ENCODE measurements around the gene LAMA3. TPM values are rescaled to one million over a fixed set of nuclear protein-coding genes. Genes with fewer than 3 reads are reported as not detected.

Gene LAMA3
- total and polyA plus RNA-seq, 5 experiments from 2014 or later: not detected

- Mint-ChIP-seq H3K27ac (no peak overlapping the region), H3K4me1 (peaks cover 7 to 24% (median 17%) of the 10 kb centered on the region in 4 donors), H3K9me3 (no peaks in the 10 kb centered on the region), H3K4me3 (no peak overlapping the region), H3K27me3 (no peaks in the 10 kb centered on the region), H3K36me3 (no peaks in the 10 kb centered on the region)
- POLR2A ChIA-PET: no interaction called here
- ATAC-seq: no peak
- DNase-seq: no peak
Observed at GRCh38 chr18:23849141-23849540, 159.9 kb downstream of the LAMA3 start.

- DNase-seq: no peak
- POLR2A ChIA-PET: no interaction called here
- no peaks in the 10 kb centered on the region for H3K9me3 Mint-ChIP-seq
- H3K4me1 Mint-ChIP-seq: peaks cover 7 to 24% (median 17%) of the 10 kb centered on the region in 4 donors
- no peak overlapping the region for H3K4me3 Mint-ChIP-seq
- ATAC-seq: no peak
- no peaks in the 10 kb centered on the region for H3K36me3 Mint-ChIP-seq
- H3K27ac Mint-ChIP-seq: no peak overlapping the region
- no peaks in the 10 kb centered on the region for H3K27me3 Mint-ChIP-seq
Observed at GRCh38 chr18:23850215-23850614, 161.0 kb downstream of the LAMA3 start.

- Mint-ChIP-seq H3K4me3 (no peak overlapping the region), H3K27me3 (no peaks in the 10 kb centered on the region), H3K9me3 (no peaks in the 10 kb centered on the region), H3K27ac (peak overlapping the region in 1 of 10 donors; percentile 8), H3K4me1 (peaks cover 7 to 24% (median 18%) of the 10 kb centered on the region in 4 donors), H3K36me3 (no peaks in the 10 kb centered on the region)
- no peak for DNase-seq
- POLR2A ChIA-PET: no interaction called here
- no peak for ATAC-seq
Observed at GRCh38 chr18:23851470-23852002, 162.3 kb downstream of the LAMA3 start.

GRCh38 chr18:23852236-23853045 lies 163.2 kb downstream of the LAMA3 start:
- no peaks in the 10 kb centered on the region for H3K27me3 Mint-ChIP-seq
- no peaks in the 10 kb centered on the region for H3K36me3 Mint-ChIP-seq
- peak overlapping the region in 6 of 10 donors; percentile 4 to 73 (median 16) for H3K27ac Mint-ChIP-seq
- peaks cover 10 to 28% (median 20%) of the 10 kb centered on the region in 4 donors for H3K4me1 Mint-ChIP-seq
- POLR2A ChIA-PET: no interaction called here
- peak overlapping the region in 3 of 10 donors; percentile 2 to 12 (median 3) for H3K4me3 Mint-ChIP-seq
- no peaks in the 10 kb centered on the region for H3K9me3 Mint-ChIP-seq
- ATAC-seq (peak in 1 of 2 donors; percentile 56), DNase-seq (peak in 1 of 10 donors; percentile 8)

- Mint-ChIP-seq H3K27ac (no peak overlapping the region), H3K4me1 (peaks cover 10 to 28% (median 20%) of the 10 kb centered on the region in 4 donors), H3K4me3 (no peak overlapping the region), H3K36me3 (no peaks in the 10 kb centered on the region), H3K27me3 (no peaks in the 10 kb centered on the region), H3K9me3 (no peaks in the 10 kb centered on the region)
- ATAC-seq: no peak
- POLR2A ChIA-PET: no interaction called here
- no peak for DNase-seq
Observed at GRCh38 chr18:23853448-23854195, 164.4 kb downstream of the LAMA3 start.

- ATAC-seq (no peak), DNase-seq (no peak)
- H3K36me3 Mint-ChIP-seq: no peaks in the 10 kb centered on the region
- H3K4me3 Mint-ChIP-seq: no peak overlapping the region
- no peaks in the 10 kb centered on the region for H3K27me3 Mint-ChIP-seq
- no peak overlapping the region for H3K27ac Mint-ChIP-seq
- POLR2A ChIA-PET: no interaction called here
- peaks cover 11 to 20% (median 20%) of the 10 kb centered on the region in 4 donors for H3K4me1 Mint-ChIP-seq
- no peaks in the 10 kb centered on the region for H3K9me3 Mint-ChIP-seq
Observed at GRCh38 chr18:23855721-23856120, 166.5 kb downstream of the LAMA3 start.

GRCh38 chr18:23856466-23857163 lies 167.4 kb downstream of the LAMA3 start:
- Mint-ChIP-seq H3K4me3 (no peak overlapping the region), H3K36me3 (no peaks in the 10 kb centered on the region), H3K27ac (peak overlapping the region in 3 of 10 donors; percentile 14 to 58 (median 24)), H3K4me1 (peaks cover 9 to 28% (median 20%) of the 10 kb centered on the region in 4 donors), H3K27me3 (no peaks in the 10 kb centered on the region), H3K9me3 (no peaks in the 10 kb centered on the region)
- no peak for DNase-seq
- no peak for ATAC-seq
- POLR2A ChIA-PET: no interaction called here

- peaks cover 9 to 30% (median 20%) of the 10 kb centered on the region in 4 donors for H3K4me1 Mint-ChIP-seq
- H3K36me3 Mint-ChIP-seq: no peaks in the 10 kb centered on the region
- no peak overlapping the region for H3K4me3 Mint-ChIP-seq
- H3K27ac Mint-ChIP-seq: peak overlapping the region in 2 of 10 donors; percentile 24 to 41
- no peaks in the 10 kb centered on the region for H3K27me3 Mint-ChIP-seq
- no peaks in the 10 kb centered on the region for H3K9me3 Mint-ChIP-seq
- ATAC-seq (no peak), DNase-seq (no peak)
- POLR2A ChIA-PET: no interaction called here
Observed at GRCh38 chr18:23857164-23857552, 167.9 kb downstream of the LAMA3 start.

- no peak for ATAC-seq
- POLR2A ChIA-PET: no interaction called here
- Mint-ChIP-seq H3K4me1 (peaks cover 8 to 30% (median 20%) of the 10 kb centered on the region in 4 donors), H3K36me3 (no peaks in the 10 kb centered on the region), H3K27me3 (no peaks in the 10 kb centered on the region), H3K9me3 (no peaks in the 10 kb centered on the region), H3K4me3 (no peak overlapping the region), H3K27ac (peak overlapping the region in 2 of 10 donors; percentile 2 to 24)
- no peak for DNase-seq
Observed at GRCh38 chr18:23857756-23858155, 168.5 kb downstream of the LAMA3 start.

- Mint-ChIP-seq H3K27me3 (no peaks in the 10 kb centered on the region), H3K9me3 (peaks cover 0 to 3% (median 0%) of the 10 kb centered on the region in 9 donors), H3K4me1 (peaks cover 13 to 48% (median 28%) of the 10 kb centered on the region in 4 donors), H3K27ac (peak overlapping the region in 3 of 10 donors; percentile 10 to 61 (median 26)), H3K36me3 (no peaks in the 10 kb centered on the region), H3K4me3 (no peak overlapping the region)
- no peak for ATAC-seq
- DNase-seq: no peak
- POLR2A ChIA-PET: no interaction called here
Observed at GRCh38 chr18:23859466-23860336, 170.4 kb downstream of the LAMA3 start.

GRCh38 chr18:23861326-23861725 lies 172.1 kb downstream of the LAMA3 start:
- Mint-ChIP-seq H3K4me1 (peaks cover 23 to 63% (median 44%) of the 10 kb centered on the region in 4 donors), H3K27me3 (no peaks in the 10 kb centered on the region), H3K9me3 (peaks cover 0 to 3% (median 0%) of the 10 kb centered on the region in 9 donors), H3K27ac (peak overlapping the region in 3 of 10 donors; percentile 60 to 90 (median 64)), H3K36me3 (no peaks in the 10 kb centered on the region), H3K4me3 (no peak overlapping the region)
- ATAC-seq (no peak), DNase-seq (no peak)
- POLR2A ChIA-PET: no interaction called here
